Muscle layer of colon (tissue), 2 donors: ENCODE data around the gene ITGA2.

Experiments
- H3K27ac ChIP-seq: one replicate; pipeline ENCODE4 v1.7.0; 2013; ENCODE audit warnings: low read depth, mild to moderate bottlenecking, low read length, moderate library complexity
- H3K27me3 ChIP-seq, 2 donors: one replicate each; pipeline ENCODE4 v1.7.0; 2013; ENCODE audit warnings: low read length in 2 of 2, mild to moderate bottlenecking in 2 of 2; ENCODE audit not compliant: insufficient read depth in 2 of 2, control insufficient read depth in 1 of 2
- H3K36me3 ChIP-seq: one replicate; pipeline ENCODE4 v1.7.0; 2013; ENCODE audit warnings: mild to moderate bottlenecking, low read length; ENCODE audit not compliant: insufficient read depth
- H3K4me1 ChIP-seq: one replicate; pipeline ENCODE4 v1.7.0; 2013; ENCODE audit warnings: mild to moderate bottlenecking, low read length; ENCODE audit not compliant: insufficient read depth
- H3K4me3 ChIP-seq, 2 donors: one replicate each; pipeline ENCODE4 v1.7.0; 2013; ENCODE audit warnings: low read length in 2 of 2, low read depth in 1 of 2, mild to moderate bottlenecking in 1 of 2, moderate library complexity in 1 of 2
- H3K9ac ChIP-seq: one replicate; pipeline ENCODE4 v1.7.0; 2013; ENCODE audit warnings: low read length
- H3K9me3 ChIP-seq: one replicate; pipeline ENCODE4 v1.7.0; 2013; ENCODE audit warnings: mild to moderate bottlenecking, low read length
- donor health status: abdominal sarcoma.
- donor health status: Adenocarcinoma of cecum.

Gene ITGA2

DNA sequence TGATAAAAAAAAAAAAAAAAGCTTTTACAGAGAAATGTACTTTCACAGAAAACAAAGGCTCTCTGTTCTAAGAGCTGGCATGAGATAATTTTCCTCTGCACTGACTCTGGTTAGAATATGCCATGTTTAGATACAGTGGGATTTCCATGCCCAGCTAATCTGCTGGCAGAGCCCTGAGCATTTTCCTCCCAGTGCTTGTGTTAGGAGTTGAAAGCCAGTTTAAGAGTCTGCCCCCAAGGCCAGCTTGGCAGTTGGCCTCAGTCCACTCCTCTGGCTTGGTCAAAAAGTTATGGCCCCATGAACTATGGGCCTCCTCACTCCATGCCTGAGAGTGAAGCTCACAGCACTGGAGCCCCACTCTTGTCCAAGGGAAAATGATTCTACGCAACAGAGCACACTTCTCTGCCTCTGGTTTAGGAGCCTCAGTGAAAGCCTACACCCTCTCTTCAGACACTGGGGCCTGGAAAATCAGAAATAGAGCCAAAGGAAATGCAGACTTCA lies 98.5 kb downstream of the ITGA2 start:
- peaks cover 6% of the 10 kb centered on the region for H3K4me1 ChIP-seq
- no peak overlapping the region for H3K9ac ChIP-seq
- no peak overlapping the region for H3K4me3 ChIP-seq
- H3K36me3 ChIP-seq, result no peaks in the 10 kb centered on the region
- no peak overlapping the region for H3K27ac ChIP-seq
- no peaks in the 10 kb centered on the region for H3K27me3 ChIP-seq
- H3K9me3 ChIP-seq, result no peaks in the 10 kb centered on the region

DNA sequence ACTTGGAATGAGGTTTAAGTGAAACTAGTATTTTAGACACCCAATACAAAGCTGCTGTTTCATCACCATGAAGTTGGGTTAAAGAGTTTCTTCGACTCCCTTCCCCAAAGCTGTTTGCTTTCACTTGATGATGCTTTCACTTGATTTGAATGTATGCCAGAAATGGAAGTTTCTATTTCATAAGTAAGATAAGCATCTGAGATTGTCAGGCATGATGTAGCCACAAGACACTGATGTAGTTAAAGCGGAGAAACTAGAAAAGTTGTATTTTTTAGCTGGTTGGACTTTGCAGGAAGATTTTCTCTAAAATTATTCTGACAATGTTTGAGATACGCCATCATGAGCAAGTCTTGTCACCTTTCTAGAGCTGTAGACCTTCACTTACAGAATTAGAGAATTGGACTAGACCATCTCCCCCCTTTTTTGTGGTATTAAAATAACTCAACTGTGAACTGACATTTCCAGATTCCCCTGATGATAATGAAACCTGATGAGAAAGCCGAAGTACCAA lies 100.4 kb downstream of the ITGA2 start:
- H3K4me1 ChIP-seq, result peaks cover 6% of the 10 kb centered on the region

DNA sequence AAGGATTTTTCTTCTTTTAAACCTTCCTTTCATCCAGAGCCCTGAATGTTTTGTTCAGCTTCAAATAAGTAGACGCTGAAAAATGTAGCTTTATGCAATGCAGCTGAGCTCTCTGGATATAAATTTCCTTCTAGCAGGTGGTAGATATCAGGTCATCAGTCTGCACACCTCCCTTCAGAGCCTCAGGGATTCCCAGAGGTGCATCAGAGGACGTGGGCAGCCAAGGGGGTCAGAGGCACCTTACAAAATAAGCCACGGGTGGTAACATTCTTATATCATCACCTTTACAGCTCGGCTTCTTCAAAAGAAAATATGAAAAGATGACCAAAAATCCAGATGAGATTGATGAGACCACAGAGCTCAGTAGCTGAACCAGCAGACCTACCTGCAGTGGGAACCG lies 101.1 kb downstream of the ITGA2 start:
- Histone ChIP-seq H3K27me3 (no peaks in the 10 kb centered on the region), H3K27ac (no peak overlapping the region), H3K36me3 (no peaks in the 10 kb centered on the region), H3K9me3 (no peaks in the 10 kb centered on the region), H3K4me3 (no peak overlapping the region), H3K4me1 (peaks cover 6% of the 10 kb centered on the region), H3K9ac (no peak overlapping the region)

More for the DNA sequence above, 100.4 kb downstream of the ITGA2 start:
- H3K27ac ChIP-seq, result no peak overlapping the region
- no peak overlapping the region for H3K4me3 ChIP-seq
- H3K27me3 ChIP-seq, result no peaks in the 10 kb centered on the region
- no peak overlapping the region for H3K9ac ChIP-seq
- H3K36me3 ChIP-seq, result no peaks in the 10 kb centered on the region
- no peaks in the 10 kb centered on the region for H3K9me3 ChIP-seq

DNA sequence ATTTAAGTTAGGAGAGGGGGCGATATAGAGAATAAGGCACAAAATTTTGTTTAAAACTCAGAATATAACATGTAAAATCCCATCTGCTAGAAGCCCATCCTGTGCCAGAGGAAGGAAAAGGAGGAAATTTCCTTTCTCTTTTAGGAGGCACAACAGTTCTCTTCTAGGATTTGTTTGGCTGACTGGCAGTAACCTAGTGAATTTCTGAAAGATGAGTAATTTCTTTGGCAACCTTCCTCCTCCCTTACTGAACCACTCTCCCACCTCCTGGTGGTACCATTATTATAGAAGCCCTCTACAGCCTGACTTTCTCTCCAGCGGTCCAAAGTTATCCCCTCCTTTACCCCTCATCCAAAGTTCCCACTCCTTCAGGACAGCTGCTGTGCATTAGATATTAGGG lies 102.1 kb downstream of the ITGA2 start:
- Histone ChIP-seq H3K4me1 (peaks cover 6% of the 10 kb centered on the region), H3K9ac (no peak overlapping the region), H3K36me3 (no peaks in the 10 kb centered on the region), H3K27me3 (no peaks in the 10 kb centered on the region), H3K9me3 (no peaks in the 10 kb centered on the region), H3K27ac (no peak overlapping the region), H3K4me3 (no peak overlapping the region)

DNA sequence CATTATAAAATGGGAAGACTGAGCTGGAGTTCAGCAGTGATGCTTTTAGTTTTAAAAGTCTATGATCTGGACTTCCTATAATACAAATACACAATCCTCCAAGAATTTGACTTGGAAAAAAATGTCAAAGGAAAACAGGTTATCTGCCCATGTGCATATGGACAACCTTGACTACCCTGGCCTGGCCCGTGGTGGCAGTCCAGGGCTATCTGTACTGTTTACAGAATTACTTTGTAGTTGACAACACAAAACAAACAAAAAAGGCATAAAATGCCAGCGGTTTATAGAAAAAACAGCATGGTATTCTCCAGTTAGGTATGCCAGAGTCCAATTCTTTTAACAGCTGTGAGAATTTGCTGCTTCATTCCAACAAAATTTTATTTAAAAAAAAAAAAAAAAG lies 103.1 kb downstream of the ITGA2 start:
- Histone ChIP-seq H3K36me3 (peaks cover 5% of the 10 kb centered on the region), H3K4me3 (no peak overlapping the region), H3K27ac (no peak overlapping the region), H3K9me3 (no peaks in the 10 kb centered on the region), H3K27me3 (no peaks in the 10 kb centered on the region), H3K4me1 (peaks cover 6% of the 10 kb centered on the region), H3K9ac (no peak overlapping the region)

DNA sequence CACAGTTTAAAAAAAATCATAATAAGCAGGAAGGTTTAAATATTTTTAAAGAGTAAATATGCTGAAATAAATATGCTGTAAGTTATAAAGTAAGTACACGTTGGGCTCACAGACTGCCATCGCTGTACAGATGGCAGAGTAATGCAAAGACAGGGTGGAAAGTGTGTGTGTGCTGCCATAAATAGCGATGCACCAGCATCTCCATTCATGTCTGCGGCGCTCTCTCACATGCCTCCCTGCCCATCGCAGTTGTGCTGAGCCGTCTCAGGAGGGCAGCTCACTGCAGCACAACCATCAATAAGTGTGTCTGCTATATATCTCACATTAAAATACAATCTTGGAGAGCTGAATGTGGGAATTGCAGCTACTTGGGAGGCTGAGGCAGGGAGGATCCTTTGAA lies 106.1 kb downstream of the ITGA2 start:
- Histone ChIP-seq H3K4me3 (no peak overlapping the region), H3K4me1 (peaks cover 6% of the 10 kb centered on the region), H3K27ac (no peak overlapping the region), H3K9ac (no peak overlapping the region), H3K9me3 (no peaks in the 10 kb centered on the region), H3K27me3 (no peaks in the 10 kb centered on the region), H3K36me3 (peaks cover 25% of the 10 kb centered on the region)

DNA sequence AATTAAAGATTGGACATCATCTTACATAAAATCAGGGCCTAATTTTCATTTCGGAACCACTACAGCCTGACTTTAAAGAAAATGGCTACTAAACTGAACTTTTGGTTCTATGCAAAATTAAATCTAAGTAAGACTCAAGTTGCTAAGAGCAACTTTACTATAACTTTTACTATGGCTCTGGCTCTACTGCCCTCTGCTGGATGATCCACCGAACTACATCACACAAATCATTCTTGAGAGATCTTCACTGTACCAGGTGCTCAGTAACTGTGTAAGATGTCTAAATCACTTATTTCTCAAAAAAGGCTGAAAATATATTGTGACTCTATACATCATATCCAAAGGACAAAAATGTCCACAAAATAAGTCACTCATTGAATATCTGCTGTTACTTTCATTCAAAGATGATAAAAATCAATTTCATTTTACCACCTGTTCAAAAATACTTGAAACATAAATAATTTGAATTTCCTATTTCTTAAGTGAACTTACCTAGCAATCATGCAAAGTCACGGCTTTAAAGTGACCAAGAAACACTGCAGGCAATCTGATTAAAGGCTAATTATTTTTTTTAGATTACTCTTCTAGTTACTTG lies 106.9 kb downstream of the ITGA2 start:
- H3K36me3 ChIP-seq, result peaks cover 30% of the 10 kb centered on the region
- no peak overlapping the region for H3K9ac ChIP-seq
- no peaks in the 10 kb centered on the region for H3K9me3 ChIP-seq
- H3K27ac ChIP-seq, result no peak overlapping the region
- no peak overlapping the region for H3K4me3 ChIP-seq
- no peaks in the 10 kb centered on the region for H3K27me3 ChIP-seq
- peaks cover 6% of the 10 kb centered on the region for H3K4me1 ChIP-seq

DNA sequence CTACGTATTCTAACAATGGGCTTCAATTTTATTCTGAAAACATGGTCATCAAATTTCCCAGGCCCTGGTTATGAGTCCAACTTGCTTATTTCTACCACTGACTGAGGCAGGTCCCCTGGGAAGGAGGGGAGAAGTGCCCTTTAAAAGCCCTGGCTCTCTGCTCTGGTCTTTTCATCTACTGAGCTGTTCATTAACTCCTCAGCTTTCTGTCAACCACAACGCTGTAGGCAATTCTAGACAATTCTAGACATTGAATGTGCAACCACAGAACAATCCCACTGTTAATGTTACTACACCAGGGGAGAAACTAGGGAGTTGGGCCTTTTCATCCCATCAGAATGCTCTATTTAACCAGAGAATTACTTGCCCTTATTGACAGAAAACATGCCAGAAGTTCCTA lies 110.4 kb downstream of the ITGA2 start:
- no peaks in the 10 kb centered on the region for H3K4me1 ChIP-seq
- no peak overlapping the region for H3K9ac ChIP-seq
- H3K36me3 ChIP-seq, result peaks cover 33% of the 10 kb centered on the region
- no peaks in the 10 kb centered on the region for H3K9me3 ChIP-seq
- H3K27me3 ChIP-seq, result no peaks in the 10 kb centered on the region
- no peak overlapping the region for H3K27ac ChIP-seq
- H3K4me3 ChIP-seq, result no peak overlapping the region

DNA sequence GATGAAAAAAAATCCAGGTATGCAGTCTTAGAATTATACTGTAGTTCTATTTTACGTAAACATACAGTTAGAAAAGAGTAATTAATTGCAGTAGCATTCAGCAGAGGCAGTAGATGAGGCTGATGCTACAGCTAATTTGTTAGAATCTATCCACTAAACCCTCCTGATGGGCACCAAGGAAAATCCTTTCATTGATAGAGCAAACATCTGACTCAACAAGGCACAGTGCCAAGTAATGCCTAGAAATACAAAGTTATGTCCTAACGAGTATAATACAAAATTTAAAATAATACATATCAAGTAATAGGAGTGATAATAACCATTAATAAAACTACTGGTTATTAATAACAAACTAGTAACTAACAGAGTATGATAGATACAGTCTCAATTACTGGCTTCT lies 111.5 kb downstream of the ITGA2 start:
- peaks cover 33% of the 10 kb centered on the region for H3K36me3 ChIP-seq
- no peaks in the 10 kb centered on the region for H3K9me3 ChIP-seq
- no peaks in the 10 kb centered on the region for H3K27me3 ChIP-seq
- no peak overlapping the region for H3K4me3 ChIP-seq
- no peak overlapping the region for H3K27ac ChIP-seq
- H3K9ac ChIP-seq, result no peak overlapping the region
- no peaks in the 10 kb centered on the region for H3K4me1 ChIP-seq

DNA sequence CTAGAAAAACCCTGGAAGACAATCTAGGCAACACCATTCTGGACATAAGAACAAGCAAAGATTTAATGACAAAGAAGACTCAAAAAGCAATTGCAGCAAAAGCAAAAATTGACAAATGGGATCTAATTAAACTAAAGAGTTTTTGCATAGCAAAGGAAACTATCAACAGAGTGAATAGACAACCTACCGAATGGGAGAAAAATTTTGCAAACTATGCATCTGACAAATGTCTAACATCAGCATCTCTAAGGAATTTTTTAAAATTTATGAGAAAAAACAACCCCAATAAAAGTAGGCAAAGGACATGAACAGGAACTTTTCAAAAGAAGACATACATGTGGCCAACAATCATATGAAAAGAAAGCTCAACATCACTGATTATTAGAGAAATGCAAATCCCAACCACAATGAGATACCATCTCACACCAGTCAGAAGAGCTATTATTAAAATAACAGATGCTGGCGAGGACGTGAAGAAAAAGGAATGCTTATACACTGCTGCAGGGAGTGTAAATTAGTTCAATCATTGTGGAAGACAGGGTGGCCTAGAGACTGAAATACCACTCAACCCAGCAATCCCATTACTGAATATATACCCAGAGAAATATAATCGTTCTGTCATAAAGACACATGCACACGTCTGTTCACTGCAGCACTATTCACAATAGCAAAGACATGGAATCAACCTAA lies 116.6 kb downstream of the ITGA2 start:
- no peak overlapping the region for H3K27ac ChIP-seq
- H3K9me3 ChIP-seq, result no peaks in the 10 kb centered on the region
- peaks cover 7% of the 10 kb centered on the region for H3K4me1 ChIP-seq
- H3K36me3 ChIP-seq, result peaks cover 4% of the 10 kb centered on the region
- no peak overlapping the region for H3K9ac ChIP-seq
- H3K4me3 ChIP-seq, result no peak overlapping the region
- H3K27me3 ChIP-seq, result no peaks in the 10 kb centered on the region

DNA sequence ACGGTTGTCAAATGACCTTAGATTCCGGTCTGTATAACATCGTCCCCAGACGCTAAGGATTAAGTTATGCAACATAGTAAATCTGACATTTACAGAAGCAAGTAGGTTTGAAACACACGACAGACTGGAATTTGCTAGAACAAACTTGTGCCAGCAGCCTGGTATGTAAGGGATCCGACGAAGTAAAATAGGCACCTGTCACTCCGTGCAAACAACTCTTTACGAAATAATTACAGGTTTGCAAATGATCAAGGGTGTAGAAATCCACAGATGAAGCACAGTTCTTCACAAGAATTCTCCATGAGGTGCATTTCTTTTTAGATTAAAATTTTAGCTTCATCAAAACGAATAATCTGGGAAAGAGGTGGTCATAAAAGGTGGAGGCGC lies 119.9 kb downstream of the ITGA2 start:
- H3K9me3 ChIP-seq, result no peaks in the 10 kb centered on the region
- H3K36me3 ChIP-seq, result no peaks in the 10 kb centered on the region
- peaks cover 8% of the 10 kb centered on the region for H3K4me1 ChIP-seq
- H3K9ac ChIP-seq, result peak overlapping the region; percentile 83
- H3K4me3 ChIP-seq, result peak overlapping the region; percentile 57 to 92
- peak overlapping the region; percentile 82 for H3K27ac ChIP-seq
- H3K27me3 ChIP-seq, result no peaks in the 10 kb centered on the region
